BJ (cell line): ENCODE data around the gene VEZT. TPM values are rescaled to one million over a fixed set of nuclear protein-coding genes. Genes with fewer than 3 reads are reported as not detected.
"Not testable (repeated sequence)": the region's sequence is repeated elsewhere in the genome, so short reads cannot be mapped to it uniquely, and the experiment has no call there.

Experiments used
- CTCF ChIA-PET: fragments of 350-600 bp; formaldehyde crosslinking; extraction: SDS; loops from one replicate; lab custom pipeline; 2021; ENCODE audit warnings: antibody characterized with exemption, inconsistent platforms; lab: Yijun Ruan, JAX
- POLR2A ChIA-PET: fragments of 300-600 bp; sonication (Branson Sonifier 250); formaldehyde crosslinking; extraction: SDS; loops from one replicate; lab custom pipeline; 2021; ENCODE audit warnings: antibody characterized with exemption; lab: Charles Lee
- DNase-seq: peaks from one replicate; pipeline ENCODE4 v3.0.0-alpha.2; 2011; ENCODE audit warnings: low read depth
- H3K27me3 ChIP-seq: 2 replicates; pipeline ENCODE4 v1.6.0; 2011; ENCODE audit warnings: low read length; ENCODE audit not compliant: control insufficient read depth, insufficient read depth
- H3K36me3 ChIP-seq: 2 replicates; pipeline ENCODE4 v1.5.1; 2011; ENCODE audit warnings: low read length; ENCODE audit not compliant: control insufficient read depth, insufficient read depth
- H3K4me3 ChIP-seq: 2 replicates; pipeline ENCODE4 v1.5.1; 2011; ENCODE audit warnings: low read depth, mild to moderate bottlenecking, control low read depth, low read length
- CTCF ChIP-seq: IDR thresholded peaks from 2 replicates; pipeline ENCODE4 v1.5.1; 2011; ENCODE audit warnings: low read depth, mild to moderate bottlenecking, control low read depth, inconsistent platforms, low read length, moderate library complexity; ENCODE audit not compliant: insufficient read depth
- polyA plus RNA-seq: library from polyadenylated mRNA; depleted of rRNA; stranded (reverse); fragments of >200 nt; gene quantifications from 2 replicates; pipeline ENCODE4 v1.2.3, GENCODE V29; 2011

The VEZT gene
- polyA plus RNA-seq, 1 experiment: 50.6 TPM

GRCh38 chr12:95319694-95320331, 102.2 kb downstream of the VEZT start:
- CTCF ChIA-PET: interaction anchor here (0.6 to 0.9 kb wide), 3 partner anchors 11 to 393 kb away, joined by 3 read pairs; partner anchors contain the start of gene VEZT
- no peak overlapping the region for H3K4me3 ChIP-seq
- H3K36me3 ChIP-seq: no peaks in the 10 kb centered on the region
- no peak for TF ChIP-seq CTCF
- POLR2A ChIA-PET: no interaction called here
- no peak for DNase-seq
- H3K27me3 ChIP-seq: no peaks in the 10 kb centered on the region

- H3K27me3 ChIP-seq: no peaks in the 10 kb centered on the region
- ChIA-PET CTCF (interaction anchor here (0.5 to 0.8 kb wide), 2 partner anchors 9 to 213 kb away, joined by 3 read pairs; no protein-coding TSS in a partner anchor), POLR2A (interaction anchor here (0.7 kb wide), 2 partner anchors 12 to 135 kb away, joined by 5 to 6 read pairs; no protein-coding TSS in a partner anchor)
These were observed 104.1 kb downstream of the VEZT start for GRCh38 chr12:95321516-95322246.

GRCh38 chr12:95322326-95322725, 104.7 kb downstream of the VEZT start:
- DNase-seq: peak; percentile 57
- Histone ChIP-seq H3K4me3 (no peak overlapping the region), H3K36me3 (no peaks in the 10 kb centered on the region), H3K27me3 (no peaks in the 10 kb centered on the region)
- ChIA-PET POLR2A (no interaction called here), CTCF (no interaction called here)
- no peak for TF ChIP-seq CTCF

More at GRCh38 chr12:95321516-95322246, 104.1 kb downstream of the VEZT start:
- no peak for DNase-seq
- Histone ChIP-seq H3K36me3 (no peaks in the 10 kb centered on the region), H3K4me3 (no peak overlapping the region)
- no peak for TF ChIP-seq CTCF

GRCh38 chr12:95323212-95323611, 105.6 kb downstream of the VEZT start:
- Histone ChIP-seq H3K27me3 (no peaks in the 10 kb centered on the region), H3K4me3 (no peak overlapping the region), H3K36me3 (no peaks in the 10 kb centered on the region)
- TF ChIP-seq CTCF: no peak
- ChIA-PET CTCF (interaction anchor here (1.2 to 1.3 kb wide), 2 partner anchors 13 to 206 kb away, joined by 3 to 5 read pairs; no protein-coding TSS in a partner anchor), POLR2A (no interaction called here)
- DNase-seq: no peak

- H3K27me3 ChIP-seq, POLR2A ChIA-PET, H3K4me3 ChIP-seq, H3K36me3 ChIP-seq, DNase-seq: not testable (repeated sequence)
- CTCF ChIA-PET: interaction anchor here (1.2 to 1.3 kb wide), 2 partner anchors 12 to 207 kb away, joined by 3 to 5 read pairs; no protein-coding TSS in a partner anchor
These were observed 106.6 kb downstream of the VEZT start for GRCh38 chr12:95324246-95324645.
